ENCODE results near the gene TPSB2. TPM values are rescaled to one million over a fixed set of nuclear protein-coding genes. Genes with fewer than 3 reads are reported as not detected.

Gene TPSB2
- total RNA-seq, 1 donor from 2014 or later: not detected

- Histone ChIP-seq H3K4me3 (ENCODE audit: insufficient read depth, low read depth, low read length) (no peak overlapping the region), H4K20me1 (ENCODE audit: insufficient read depth, low read length) (no peaks in the 10 kb centered on the region), H3K27me3 (ENCODE audit: insufficient read depth, low read length) (no peaks in the 10 kb centered on the region), H3K4me2 (ENCODE audit: low read length) (no peak overlapping the region), H3K4me1 (ENCODE audit: insufficient read depth, low read length) (no peaks in the 10 kb centered on the region), H2AFZ (ENCODE audit: low read depth, low read length) (no peak overlapping the region), H3K36me3 (ENCODE audit: insufficient read depth, low read length) (no peaks in the 10 kb centered on the region), H3K27ac (ENCODE audit: low read depth, low read length) (no peak overlapping the region), H3K9ac (ENCODE audit: low read length) (no peak overlapping the region), H3K79me2 (ENCODE audit: insufficient read depth, low read length) (no peaks in the 10 kb centered on the region), H3K9me3 (ENCODE audit: insufficient read depth, low read depth, low read length) (no peaks in the 10 kb centered on the region)
- Mint-ChIP-seq H3K36me3 (ENCODE audit: low read depth, unreplicated experiment) (peaks cover 5% of the 10 kb centered on the region), H3K27ac (ENCODE audit: unreplicated experiment) (no peak overlapping the region), H3K4me1 (ENCODE audit: low read depth, unreplicated experiment) (no peaks in the 10 kb centered on the region), H3K9me3 (ENCODE audit: unreplicated experiment) (no peaks in the 10 kb centered on the region), H3K4me3 (ENCODE audit: unreplicated experiment) (no peak overlapping the region), H3K27me3 (ENCODE audit: low read depth, unreplicated experiment) (peaks cover 3% of the 10 kb centered on the region)
- DNase-seq (ENCODE audit: low read depth) (no peak), FAIRE-seq (no peak)
- TF ChIP-seq CTCF (IDR thresholded peaks at IDR 0.05; ENCODE audit: insufficient read depth, low read depth, low read length): no peak
- no peak for TF ChIP-seq EZH2 (IDR thresholded peaks at IDR 0.05; ENCODE audit: insufficient read depth, low read length)
Observed at GRCh38 chr16:1213231-1213630, 16.8 kb downstream of the TPSB2 start.

- Histone ChIP-seq H4K20me1 (ENCODE audit: insufficient read depth, low read length) (no peaks in the 10 kb centered on the region), H3K4me2 (ENCODE audit: low read length) (no peak overlapping the region), H3K9ac (ENCODE audit: low read length) (no peak overlapping the region), H2AFZ (ENCODE audit: low read depth, low read length) (no peak overlapping the region), H3K27me3 (ENCODE audit: insufficient read depth, low read length) (no peaks in the 10 kb centered on the region), H3K9me3 (ENCODE audit: insufficient read depth, low read depth, low read length) (no peaks in the 10 kb centered on the region), H3K79me2 (ENCODE audit: insufficient read depth, low read length) (no peaks in the 10 kb centered on the region), H3K36me3 (ENCODE audit: insufficient read depth, low read length) (no peaks in the 10 kb centered on the region), H3K27ac (ENCODE audit: low read depth, low read length) (no peak overlapping the region), H3K4me1 (ENCODE audit: insufficient read depth, low read length) (no peaks in the 10 kb centered on the region), H3K4me3 (ENCODE audit: insufficient read depth, low read depth, low read length) (no peak overlapping the region)
- H3K27ac Mint-ChIP-seq (ENCODE audit: unreplicated experiment): no peak overlapping the region
- no peak overlapping the region for H3K4me3 Mint-ChIP-seq (ENCODE audit: unreplicated experiment)
- no peaks in the 10 kb centered on the region for H3K9me3 Mint-ChIP-seq (ENCODE audit: unreplicated experiment)
- H3K4me1 Mint-ChIP-seq (ENCODE audit: low read depth, unreplicated experiment): no peaks in the 10 kb centered on the region
- TF ChIP-seq CTCF (IDR thresholded peaks at IDR 0.05; ENCODE audit: insufficient read depth, low read depth, low read length) (no peak), EZH2 (IDR thresholded peaks at IDR 0.05; ENCODE audit: insufficient read depth, low read length) (no peak)
- FAIRE-seq (no peak), DNase-seq (ENCODE audit: low read depth) (no peak)
- peaks cover 7% of the 10 kb centered on the region for H3K36me3 Mint-ChIP-seq (ENCODE audit: low read depth, unreplicated experiment)
- peaks cover 2% of the 10 kb centered on the region for H3K27me3 Mint-ChIP-seq (ENCODE audit: low read depth, unreplicated experiment)
Observed at GRCh38 chr16:1212616-1213194, 17.3 kb downstream of the TPSB2 start.

- H3K27me3 Mint-ChIP-seq (ENCODE audit: low read depth, unreplicated experiment): peaks cover 2% of the 10 kb centered on the region
- H3K27ac ChIP-seq (ENCODE audit: low read depth, low read length): no peak overlapping the region
- H3K27ac Mint-ChIP-seq (ENCODE audit: unreplicated experiment): no peak overlapping the region
- no peaks in the 10 kb centered on the region for H3K27me3 ChIP-seq (ENCODE audit: insufficient read depth, low read length)
- DNase-seq (ENCODE audit: low read depth) (no peak), FAIRE-seq (no peak)
- H3K4me1 ChIP-seq (ENCODE audit: insufficient read depth, low read length): no peaks in the 10 kb centered on the region
- no peak overlapping the region for H3K4me3 Mint-ChIP-seq (ENCODE audit: unreplicated experiment)
- no peaks in the 10 kb centered on the region for H3K9me3 ChIP-seq (ENCODE audit: insufficient read depth, low read depth, low read length)
- H3K9me3 Mint-ChIP-seq (ENCODE audit: unreplicated experiment): no peaks in the 10 kb centered on the region
- peaks cover 7% of the 10 kb centered on the region for H3K36me3 Mint-ChIP-seq (ENCODE audit: low read depth, unreplicated experiment)
- TF ChIP-seq CTCF (IDR thresholded peaks at IDR 0.05; ENCODE audit: insufficient read depth, low read depth, low read length) (no peak), EZH2 (IDR thresholded peaks at IDR 0.05; ENCODE audit: insufficient read depth, low read length) (no peak)
- no peaks in the 10 kb centered on the region for H3K79me2 ChIP-seq (ENCODE audit: insufficient read depth, low read length)
- H3K4me1 Mint-ChIP-seq (ENCODE audit: low read depth, unreplicated experiment): no peaks in the 10 kb centered on the region
- no peaks in the 10 kb centered on the region for H3K36me3 ChIP-seq (ENCODE audit: insufficient read depth, low read length)
- no peaks in the 10 kb centered on the region for H4K20me1 ChIP-seq (ENCODE audit: insufficient read depth, low read length)
- H3K4me3 ChIP-seq (ENCODE audit: insufficient read depth, low read depth, low read length): no peak overlapping the region
- no peak overlapping the region for H3K4me2 ChIP-seq (ENCODE audit: low read length)
- H2AFZ ChIP-seq (ENCODE audit: low read depth, low read length): no peak overlapping the region
- H3K9ac ChIP-seq (ENCODE audit: low read length): no peak overlapping the region
Observed at GRCh38 chr16:1211451-1212268, 18.3 kb downstream of the TPSB2 start.

Data from astrocyte (in vitro differentiated cells and primary cell).